ENCODE measurements around the gene RAPGEF1. TPM values are rescaled to one million over a fixed set of nuclear protein-coding genes. Genes with fewer than 3 reads are reported as not detected.
A peak's percentile ranks its signal among the peaks of the same experiment; 100 is the strongest.

The RAPGEF1 gene
- total and polyA plus RNA-seq, 2 of the 13 experiments (the other 11 are each of a cell fraction or from before 2014, with no cell fraction given), result 21.2 to 38.9 TPM

DNA sequence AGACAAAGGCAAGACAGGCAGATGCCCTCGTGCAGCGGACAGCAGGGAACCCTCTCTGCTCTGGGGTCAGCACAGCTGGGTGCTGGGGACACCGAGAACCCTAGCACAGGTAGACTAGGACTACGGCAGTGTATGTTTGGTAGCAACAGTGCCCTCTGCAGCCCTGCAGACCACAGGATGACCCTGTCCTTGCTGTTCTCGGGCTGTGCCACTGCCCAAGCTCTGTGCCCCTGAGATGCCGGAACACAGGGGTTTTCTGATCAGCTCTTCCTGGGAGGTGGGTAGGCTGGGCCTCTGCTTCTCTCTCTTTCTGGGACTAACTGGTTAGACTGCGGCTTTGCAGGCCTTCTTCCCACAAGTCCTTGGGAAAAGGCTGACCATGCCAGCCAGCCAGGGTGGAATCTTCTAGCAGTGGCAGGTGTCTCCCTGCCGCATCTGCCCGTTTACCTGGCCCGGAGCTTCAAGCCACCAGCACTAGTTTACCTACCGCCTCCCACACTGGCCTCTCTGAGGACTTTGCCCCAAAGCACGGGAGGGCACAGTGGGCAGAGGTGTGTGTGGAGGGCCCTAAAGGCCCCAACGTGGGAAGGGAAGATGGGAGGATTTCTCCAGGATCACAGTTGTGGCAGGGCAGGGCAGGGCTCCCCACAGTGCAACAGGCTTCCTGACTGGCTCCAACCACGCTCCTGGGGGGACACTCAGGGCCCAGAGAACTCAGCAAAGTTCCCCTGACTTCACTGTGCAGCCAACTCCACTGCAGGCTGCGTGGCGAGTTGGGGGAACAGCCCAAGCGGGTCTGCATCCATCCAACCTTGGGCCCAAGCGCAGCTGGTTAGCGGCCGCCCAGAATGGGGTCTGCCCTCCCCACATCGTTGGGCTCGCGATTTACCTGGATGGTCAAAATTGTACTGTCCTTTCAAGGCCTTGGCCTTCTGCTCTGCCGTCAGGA, 210.0 kb downstream of the RAPGEF1 start (continued):
- TF ChIP-seq, protein P1, sequence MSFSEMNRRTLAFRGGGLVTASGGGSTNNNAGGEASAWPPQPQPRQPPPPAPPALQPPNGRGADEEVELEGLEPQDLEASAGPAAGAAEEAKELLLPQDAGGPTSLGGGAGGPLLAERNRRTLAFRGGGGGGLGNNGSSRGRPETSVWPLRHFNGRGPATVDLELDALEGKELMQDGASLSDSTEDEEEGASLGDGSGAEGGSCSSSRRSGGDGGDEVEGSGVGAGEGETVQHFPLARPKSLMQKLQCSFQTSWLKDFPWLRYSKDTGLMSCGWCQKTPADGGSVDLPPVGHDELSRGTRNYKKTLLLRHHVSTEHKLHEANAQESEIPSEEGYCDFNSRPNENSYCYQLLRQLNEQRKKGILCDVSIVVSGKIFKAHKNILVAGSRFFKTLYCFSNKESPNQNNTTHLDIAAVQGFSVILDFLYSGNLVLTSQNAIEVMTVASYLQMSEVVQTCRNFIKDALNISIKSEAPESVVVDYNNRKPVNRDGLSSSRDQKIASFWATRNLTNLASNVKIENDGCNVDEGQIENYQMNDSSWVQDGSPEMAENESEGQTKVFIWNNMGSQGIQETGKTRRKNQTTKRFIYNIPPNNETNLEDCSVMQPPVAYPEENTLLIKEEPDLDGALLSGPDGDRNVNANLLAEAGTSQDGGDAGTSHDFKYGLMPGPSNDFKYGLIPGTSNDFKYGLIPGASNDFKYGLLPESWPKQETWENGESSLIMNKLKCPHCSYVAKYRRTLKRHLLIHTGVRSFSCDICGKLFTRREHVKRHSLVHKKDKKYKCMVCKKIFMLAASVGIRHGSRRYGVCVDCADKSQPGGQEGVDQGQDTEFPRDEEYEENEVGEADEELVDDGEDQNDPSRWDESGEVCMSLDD (CRISPR knock-in tag; IDR thresholded peaks at IDR 0.05; ENCODE audit: borderline replicate concordance), result no peak
- TF ChIP-seq ZNF598 (CRISPR knock-in tag; IDR thresholded peaks at IDR 0.05; ENCODE audit: borderline replicate concordance), result no peak
- TF ChIP-seq, protein P2, sequence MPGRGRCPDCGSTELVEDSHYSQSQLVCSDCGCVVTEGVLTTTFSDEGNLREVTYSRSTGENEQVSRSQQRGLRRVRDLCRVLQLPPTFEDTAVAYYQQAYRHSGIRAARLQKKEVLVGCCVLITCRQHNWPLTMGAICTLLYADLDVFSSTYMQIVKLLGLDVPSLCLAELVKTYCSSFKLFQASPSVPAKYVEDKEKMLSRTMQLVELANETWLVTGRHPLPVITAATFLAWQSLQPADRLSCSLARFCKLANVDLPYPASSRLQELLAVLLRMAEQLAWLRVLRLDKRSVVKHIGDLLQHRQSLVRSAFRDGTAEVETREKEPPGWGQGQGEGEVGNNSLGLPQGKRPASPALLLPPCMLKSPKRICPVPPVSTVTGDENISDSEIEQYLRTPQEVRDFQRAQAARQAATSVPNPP (CRISPR knock-in tag; IDR thresholded peaks at IDR 0.05), result no peak
- no peak for TF ChIP-seq ZKSCAN8 (CRISPR knock-in tag; IDR thresholded peaks at IDR 0.05; ENCODE audit: borderline replicate concordance)
- TF ChIP-seq, protein P3, sequence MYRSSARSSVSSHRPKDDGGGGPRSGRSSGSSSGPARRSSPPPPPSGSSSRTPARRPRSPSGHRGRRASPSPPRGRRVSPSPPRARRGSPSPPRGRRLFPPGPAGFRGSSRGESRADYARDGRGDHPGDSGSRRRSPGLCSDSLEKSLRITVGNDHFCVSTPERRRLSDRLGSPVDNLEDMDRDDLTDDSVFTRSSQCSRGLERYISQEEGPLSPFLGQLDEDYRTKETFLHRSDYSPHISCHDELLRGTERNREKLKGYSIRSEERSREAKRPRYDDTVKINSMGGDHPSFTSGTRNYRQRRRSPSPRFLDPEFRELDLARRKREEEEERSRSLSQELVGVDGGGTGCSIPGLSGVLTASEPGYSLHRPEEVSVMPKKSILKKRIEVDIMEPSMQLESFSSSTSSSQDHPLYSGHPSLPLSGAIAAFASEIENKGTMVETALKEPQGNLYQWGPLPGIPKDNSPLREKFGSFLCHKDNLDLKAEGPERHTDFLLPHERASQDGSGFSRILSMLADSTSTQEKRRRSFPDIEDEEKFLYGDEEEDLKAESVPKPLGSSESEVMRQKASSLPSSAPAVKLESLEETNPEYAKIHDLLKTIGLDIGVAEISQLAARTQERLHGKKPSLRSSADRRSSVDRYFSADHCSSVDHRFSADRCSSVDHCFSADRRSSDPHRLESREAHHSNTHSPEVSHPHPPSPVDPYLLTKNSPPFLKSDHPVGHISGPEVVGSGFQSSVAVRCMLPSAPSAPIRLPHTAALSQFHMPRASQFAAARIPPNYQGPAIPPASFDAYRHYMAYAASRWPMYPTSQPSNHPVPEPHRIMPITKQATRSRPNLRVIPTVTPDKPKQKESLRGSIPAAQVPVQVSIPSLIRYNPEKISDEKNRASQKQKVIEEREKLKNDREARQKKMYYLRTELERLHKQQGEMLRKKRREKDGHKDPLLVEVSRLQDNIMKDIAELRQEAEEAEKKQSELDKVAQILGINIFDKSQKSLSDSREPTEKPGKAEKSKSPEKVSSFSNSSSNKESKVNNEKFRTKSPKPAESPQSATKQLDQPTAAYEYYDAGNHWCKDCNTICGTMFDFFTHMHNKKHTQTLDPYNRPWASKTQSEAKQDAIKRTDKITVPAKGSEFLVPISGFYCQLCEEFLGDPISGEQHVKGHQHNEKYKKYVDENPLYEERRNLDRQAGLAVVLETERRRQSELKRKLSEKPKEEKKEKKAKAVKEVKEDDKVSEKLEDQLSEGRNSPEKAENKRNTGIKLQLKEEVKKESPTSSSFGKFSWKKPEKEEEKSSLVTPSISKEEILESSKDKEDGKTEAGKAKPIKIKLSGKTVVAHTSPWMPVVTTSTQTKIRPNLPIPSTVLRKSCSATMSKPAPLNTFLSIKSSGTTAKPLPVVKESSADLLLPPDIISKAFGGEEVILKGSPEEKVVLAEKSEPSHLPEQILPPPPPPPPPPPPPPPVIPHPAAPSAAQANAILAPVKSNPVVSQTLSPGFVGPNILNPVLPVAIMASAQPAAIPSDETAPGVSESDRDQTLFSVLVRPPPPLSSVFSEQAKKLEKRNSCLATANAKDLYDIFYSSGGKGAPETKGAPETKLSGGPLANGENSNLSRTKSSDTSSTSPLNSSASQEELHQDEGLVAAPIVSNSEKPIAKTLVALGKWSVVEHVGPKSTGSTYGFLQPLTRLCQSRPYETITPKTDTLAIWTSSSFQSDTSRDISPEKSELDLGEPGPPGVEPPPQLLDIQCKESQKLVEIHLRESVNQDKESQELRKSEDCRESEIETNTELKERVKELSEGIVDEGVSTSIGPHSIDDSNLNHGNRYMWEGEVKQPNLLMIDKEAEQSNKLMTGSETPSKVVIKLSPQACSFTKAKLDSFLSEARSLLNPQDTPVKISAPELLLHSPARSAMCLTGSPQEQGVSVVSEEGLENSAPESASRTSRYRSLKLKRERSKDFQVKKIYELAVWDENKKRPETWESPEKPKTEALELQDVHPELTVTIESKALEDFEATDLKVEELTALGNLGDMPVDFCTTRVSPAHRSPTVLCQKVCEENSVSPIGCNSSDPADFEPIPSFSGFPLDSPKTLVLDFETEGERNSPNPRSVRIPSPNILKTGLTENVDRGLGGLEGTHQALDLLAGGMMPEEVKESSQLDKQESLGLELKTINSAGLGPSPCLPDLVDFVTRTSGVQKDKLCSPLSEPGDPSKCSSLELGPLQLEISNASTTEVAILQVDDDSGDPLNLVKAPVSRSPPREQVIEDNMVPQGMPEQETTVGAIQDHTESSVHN (CRISPR knock-in tag; IDR thresholded peaks at IDR 0.05), result peak; percentile 12; the same call in 1 of the 2 replicates
- no peak for TF ChIP-seq KDM5A (IDR thresholded peaks at IDR 0.05; ENCODE audit: borderline replicate concordance, low read length)
- TF ChIP-seq MTF2 (CRISPR knock-in tag; IDR thresholded peaks at IDR 0.05; ENCODE audit: borderline replicate concordance), result no peak
- TF ChIP-seq, protein P4, sequence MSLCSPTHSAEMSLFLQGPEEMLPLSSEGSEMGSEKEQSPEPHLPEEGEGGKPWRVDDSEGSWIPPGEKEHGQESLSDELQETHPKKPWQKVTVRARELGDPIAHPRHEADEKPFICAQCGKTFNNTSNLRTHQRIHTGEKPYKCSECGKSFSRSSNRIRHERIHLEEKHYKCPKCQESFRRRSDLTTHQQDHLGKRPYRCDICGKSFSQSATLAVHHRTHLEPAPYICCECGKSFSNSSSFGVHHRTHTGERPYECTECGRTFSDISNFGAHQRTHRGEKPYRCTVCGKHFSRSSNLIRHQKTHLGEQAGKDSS (CRISPR knock-in tag; IDR thresholded peaks at IDR 0.05; ENCODE audit: borderline replicate concordance, low read depth), result no peak
